CD4-positive, alpha-beta T cell treated with Interleukin-4 for 1 hour (primary cell): ENCODE data around the gene FKBP2.
A peak's percentile ranks its signal among the peaks of the same experiment; 100 is the strongest.

Source experiments
- DNase-seq, 2 donors: peaks; one replicate each; pipeline ENCODE4 v3.0.0-alpha.2; 2020 to 2022

The FKBP2 gene

DNA sequence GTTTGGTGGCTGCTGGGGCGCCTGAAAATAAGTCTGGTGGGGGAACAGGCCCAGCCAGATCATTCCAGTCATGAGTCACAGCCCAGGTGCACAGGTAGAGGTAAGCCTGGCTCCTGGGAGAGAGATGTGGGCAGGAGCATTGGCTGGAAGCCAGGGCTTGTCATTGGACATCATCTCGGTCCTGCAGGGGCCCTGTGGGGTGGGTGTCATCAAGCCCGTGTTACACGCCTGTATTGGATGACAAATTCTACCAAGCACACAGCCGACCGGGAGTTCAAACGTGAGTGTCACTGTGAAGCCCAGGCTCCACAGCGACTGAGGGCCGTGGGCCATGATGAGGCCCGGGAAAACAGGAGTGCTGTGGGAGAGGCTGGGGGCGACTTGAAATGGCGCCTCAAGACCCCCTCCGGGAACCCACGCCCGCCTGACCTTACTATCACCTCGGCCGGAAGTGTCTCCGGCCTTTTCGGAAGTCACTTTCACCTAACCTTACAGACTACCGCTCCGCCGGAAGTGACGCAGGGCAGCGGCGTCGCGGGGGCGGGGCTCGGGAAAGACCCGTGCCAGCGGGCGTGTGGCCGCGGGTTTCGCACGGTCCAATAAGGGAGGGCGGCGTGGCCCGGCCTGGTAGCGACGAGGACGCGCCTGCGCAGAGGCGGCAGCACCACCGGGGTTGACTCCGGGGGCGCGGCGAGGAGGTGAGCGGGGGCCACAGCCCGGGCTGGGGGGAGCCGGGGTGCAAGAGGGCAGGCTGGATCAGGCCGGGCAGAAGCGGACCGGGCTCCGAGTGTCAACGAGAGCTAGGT, at the start of gene FKBP2:
FKBP2 (plus strand) TSS at position 661 of the 806 bp plus-strand sequence. CDS start 1,293 bp downstream, outside the sequence.
- DNase-seq = peak; percentile 98 to 99

DNA sequence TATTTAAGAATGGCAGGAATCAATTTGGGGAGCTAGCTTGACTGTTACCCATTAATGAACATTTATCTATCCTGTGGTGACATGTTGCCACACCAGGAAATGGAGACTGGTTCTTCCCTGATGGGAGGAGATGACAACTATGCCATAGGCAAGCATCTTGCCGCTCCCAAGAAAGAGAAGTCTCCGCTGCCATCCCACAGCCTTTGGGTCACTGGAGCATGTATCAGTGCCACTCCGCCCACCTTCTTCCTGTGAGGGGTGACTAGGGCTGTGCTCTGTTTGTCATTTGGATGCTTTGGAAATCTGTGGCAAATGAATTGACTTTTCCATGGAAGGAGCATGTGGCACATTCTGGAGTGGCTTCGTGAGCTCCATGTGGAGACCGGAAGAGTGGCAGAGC, 48.5 kb upstream of the FKBP2 start:
- DNase-seq = no peak

- DNase-seq = no peak
Observed at GRCh38 chr11:64196626-64197025, 44.3 kb upstream of the FKBP2 start.

DNA sequence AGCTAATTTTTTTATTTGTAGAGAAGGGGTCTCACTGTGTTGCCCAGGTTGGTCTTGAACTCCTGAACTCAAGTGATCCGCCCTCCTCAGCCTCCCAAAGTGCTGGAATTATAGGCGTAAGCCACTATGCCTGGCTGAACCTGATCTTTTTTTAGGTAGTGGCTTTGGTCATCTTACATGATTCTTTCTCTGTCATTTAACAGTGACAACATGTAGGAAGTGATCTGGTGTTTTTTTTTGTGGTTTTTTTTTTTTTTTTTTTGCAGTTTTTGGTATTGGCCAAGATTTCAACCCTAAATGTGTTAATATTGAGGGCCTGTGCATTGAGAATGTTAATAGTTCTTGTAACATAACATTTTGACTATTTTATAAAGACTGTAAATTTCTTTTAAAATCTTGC, 42.4 kb upstream of the FKBP2 start:
- no peak for DNase-seq

GRCh38 chr11:64201543-64201942, 39.4 kb upstream of the FKBP2 start:
- DNase-seq = no peak

- DNase-seq = no peak
Observed at GRCh38 chr11:64202992-64203391, 37.9 kb upstream of the FKBP2 start.

- no peak for DNase-seq
Observed at GRCh38 chr11:64203421-64204079, 37.3 kb upstream of the FKBP2 start.

- no peak for DNase-seq
Observed at GRCh38 chr11:64204080-64204440, 36.8 kb upstream of the FKBP2 start.

- DNase-seq = peak; percentile 89 to 90
Observed at GRCh38 chr11:64204464-64204989, 36.4 kb upstream of the FKBP2 start.

- DNase-seq = peak; percentile 69 to 74
Observed at GRCh38 chr11:64206457-64207255, 34.2 kb upstream of the FKBP2 start, which contains the start of gene FERMT3. FERMT3 (plus strand) TSS chr11:64206721; CDS start chr11:64207365, 644 bp downstream.

DNA sequence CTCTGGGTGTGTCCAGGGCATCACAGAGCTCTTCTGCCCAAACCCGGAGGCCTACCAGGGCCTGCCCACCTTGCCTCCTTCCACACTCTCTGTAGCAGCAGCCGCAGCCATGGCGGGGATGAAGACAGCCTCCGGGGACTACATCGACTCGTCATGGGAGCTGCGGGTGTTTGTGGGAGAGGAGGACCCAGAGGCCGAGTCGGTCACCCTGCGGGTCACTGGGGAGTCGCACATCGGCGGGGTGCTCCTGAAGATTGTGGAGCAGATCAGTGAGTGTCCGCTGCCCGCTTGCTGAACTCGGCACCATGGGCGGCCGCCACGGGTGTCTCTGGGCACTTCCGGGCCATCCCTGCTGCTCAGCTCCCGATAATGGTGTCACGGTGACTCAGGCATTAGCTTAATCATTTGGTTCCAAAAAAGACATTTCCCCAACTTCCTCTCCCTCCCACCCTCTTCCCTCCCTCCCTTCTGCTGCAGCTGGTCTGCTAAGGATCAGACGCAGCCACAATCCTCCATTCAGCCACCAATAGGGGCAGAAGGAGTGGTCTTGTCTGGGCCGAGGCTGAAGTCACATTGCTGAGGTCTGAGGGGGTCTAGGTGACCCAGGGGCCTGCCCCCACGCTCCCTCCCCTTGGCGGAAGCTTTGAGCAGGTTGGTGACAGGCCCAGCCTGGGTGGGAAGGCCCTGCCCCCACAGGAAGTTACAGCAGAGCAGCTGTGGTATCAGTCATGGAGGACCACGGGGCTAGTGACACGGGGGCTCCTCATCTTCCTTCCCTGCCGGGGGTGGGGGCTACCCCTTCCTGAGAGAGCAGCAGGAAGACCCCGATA, 33.4 kb upstream of the FKBP2 start:
- peak; percentile 77 to 80 for DNase-seq

GRCh38 chr11:64208086-64208795, 32.7 kb upstream of the FKBP2 start:
- DNase-seq = no peak

DNA sequence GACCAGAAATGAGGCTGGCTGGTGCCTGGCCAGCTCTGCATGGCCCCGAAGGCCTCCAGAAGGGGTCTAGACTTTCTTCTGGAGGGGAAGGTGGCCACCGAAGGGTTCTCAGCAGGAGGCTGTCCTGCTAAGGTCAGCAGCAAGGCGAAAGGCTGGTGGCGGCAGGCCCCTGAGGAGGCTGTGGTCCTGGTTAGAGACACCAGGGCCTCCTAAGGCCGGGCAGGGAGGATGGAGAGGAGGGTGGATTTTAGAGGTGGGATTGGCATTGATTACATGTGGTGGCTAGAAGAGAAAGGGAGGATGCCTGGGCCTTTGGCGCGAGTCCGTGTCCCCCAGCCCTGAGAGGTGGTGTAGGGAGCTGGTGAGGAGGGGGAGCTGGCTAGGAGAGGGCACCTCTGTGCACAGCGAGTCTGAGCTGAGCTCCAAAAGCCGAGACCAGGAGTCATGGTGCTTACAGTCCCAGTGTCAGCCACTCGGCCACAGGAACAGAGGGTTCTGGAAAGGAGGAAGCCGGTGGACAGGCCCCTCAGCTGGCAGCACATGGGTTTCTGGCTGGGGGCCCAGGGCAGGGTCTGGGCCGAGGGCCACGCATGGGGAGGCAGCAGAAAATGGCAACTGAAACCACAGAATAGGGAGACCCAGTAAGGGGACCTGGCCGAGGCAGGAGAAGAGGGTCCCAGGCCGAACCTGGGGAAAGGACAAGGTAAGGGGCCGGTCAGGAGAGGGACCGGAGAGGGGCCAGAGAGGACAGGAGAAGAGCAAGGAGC, 31.9 kb upstream of the FKBP2 start:
- DNase-seq = no peak

DNA sequence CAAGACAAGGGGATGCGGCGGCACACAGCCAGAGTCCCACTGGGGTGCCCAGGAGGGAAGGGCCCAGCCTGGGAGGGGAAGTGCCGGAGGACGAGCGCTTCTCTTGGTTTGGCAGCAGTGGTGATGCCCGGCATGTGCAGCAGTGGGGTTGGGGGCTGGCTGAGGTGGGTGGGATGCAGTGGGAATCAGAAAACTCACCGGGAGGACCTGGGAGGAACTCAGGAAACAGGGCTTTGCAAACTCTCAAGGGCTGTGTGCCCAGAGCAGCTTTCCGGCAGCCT, 31.4 kb upstream of the FKBP2 start:
- DNase-seq = no peak

DNA sequence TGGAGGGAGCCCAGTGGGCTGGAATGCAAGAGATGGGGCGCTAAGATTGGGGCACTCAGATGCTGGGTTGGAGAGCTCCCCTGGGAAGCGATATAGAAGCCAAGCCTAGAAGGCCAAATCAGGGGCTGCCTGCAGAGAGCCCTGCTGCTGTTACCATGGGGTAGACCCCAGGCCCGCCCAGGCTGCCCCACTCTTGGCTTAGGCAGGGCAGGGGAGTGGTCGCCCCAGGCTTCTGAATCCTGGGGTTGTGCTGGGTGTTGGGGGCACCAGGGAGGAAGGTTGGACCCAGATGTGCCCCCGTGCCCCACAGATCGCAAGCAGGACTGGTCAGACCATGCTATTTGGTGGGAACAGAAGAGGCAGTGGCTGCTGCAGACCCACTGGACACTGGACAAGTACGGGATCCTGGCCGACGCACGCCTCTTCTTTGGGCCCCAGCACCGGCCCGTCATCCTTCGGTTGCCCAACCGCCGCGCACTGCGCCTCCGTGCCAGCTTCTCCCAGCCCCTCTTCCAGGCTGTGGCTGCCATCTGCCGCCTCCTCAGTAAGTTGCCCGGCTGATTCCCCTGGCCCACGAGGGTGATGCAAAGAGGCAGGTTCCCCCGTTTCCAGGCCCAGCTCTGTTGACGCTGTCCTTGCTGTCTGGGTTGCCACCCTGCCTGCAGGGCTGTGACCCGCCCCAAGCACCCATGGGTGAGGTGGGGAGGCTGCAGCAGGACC, 30.4 kb upstream of the FKBP2 start:
- DNase-seq = no peak

DNA sequence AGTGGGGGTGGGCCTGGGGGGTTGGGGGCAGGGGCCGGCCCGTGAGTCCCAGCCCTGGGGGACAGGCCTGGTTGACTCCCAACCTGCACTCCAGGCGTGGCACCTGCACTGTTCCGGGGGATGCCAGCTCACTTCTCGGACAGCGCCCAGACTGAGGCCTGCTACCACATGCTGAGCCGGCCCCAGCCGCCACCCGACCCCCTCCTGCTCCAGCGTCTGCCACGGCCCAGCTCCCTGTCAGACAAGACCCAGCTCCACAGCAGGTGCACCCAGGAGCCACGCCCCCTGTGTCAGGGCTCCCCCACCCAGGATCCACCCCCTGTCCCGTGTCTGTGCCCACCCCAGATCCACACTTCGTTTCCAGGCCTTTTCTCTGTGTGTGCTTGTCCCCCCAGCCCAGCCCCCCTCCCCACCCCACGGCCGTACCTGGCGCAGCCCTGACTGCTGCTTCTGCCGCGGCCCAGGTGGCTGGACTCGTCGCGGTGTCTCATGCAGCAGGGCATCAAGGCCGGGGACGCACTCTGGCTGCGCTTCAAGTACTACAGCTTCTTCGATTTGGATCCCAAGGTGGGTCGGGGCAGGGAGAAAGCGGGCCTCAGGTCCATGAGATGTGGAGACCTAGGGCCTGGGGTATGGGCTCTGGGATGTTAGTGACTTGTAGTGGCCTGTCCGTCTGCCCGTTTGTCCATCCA, 29.6 kb upstream of the FKBP2 start:
- no peak for DNase-seq

DNA sequence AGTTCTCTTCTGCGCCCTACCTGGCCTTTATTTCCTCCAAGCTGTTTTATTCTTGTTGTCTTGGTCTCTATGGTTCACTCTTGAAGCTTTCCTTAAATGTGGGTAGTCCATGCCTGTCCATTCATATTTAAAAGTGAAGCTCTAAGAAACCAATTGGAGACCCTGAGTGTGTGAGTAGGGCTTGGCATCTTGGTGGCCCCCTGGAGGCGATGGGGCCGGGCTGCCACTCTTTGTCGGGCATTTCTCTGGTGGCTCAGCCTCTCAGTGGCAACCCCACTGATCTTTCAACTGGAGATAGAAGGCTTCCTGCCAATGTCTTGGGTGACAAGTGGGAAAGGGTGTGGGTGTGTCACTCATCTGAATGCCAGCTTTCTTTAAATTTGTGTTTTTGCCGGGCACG, 24.0 kb upstream of the FKBP2 start:
- DNase-seq = no peak

GRCh38 chr11:64218628-64219353, 22.1 kb upstream of the FKBP2 start:
- DNase-seq = no peak

GRCh38 chr11:64219354-64219684, 21.6 kb upstream of the FKBP2 start:
- DNase-seq = no peak
